Stimulated activated CD4-positive, alpha-beta T cell treated with anti-CD3 and anti-CD28 coated beads, Interleukin-1b, Interleukin-23, amount 100 ng/mL, for 48 hours (primary cell): ENCODE data around the gene ALPK3.

ENCODE experiments used
- DNase-seq: peaks from one replicate; pipeline ENCODE4 v3.0.0-alpha.2; 2020

ALPK3 gene

GRCh38 chr15:84816694-84817465, at the start of gene ALPK3:
Gene ALPK3 (plus strand): TSS chr15:84817356. CDS start chr15:84817453, 97 bp downstream.
- no peak for DNase-seq

- DNase-seq: no peak
Observed at GRCh38 chr15:84772031-84772430, 45.1 kb upstream of the ALPK3 start.

GRCh38 chr15:84772467-84772866, 44.7 kb upstream of the ALPK3 start:
- no peak for DNase-seq

- no peak for DNase-seq
Observed at GRCh38 chr15:84773716-84774115, 43.4 kb upstream of the ALPK3 start.

- DNase-seq: no peak
Observed at GRCh38 chr15:84775867-84776449, 41.2 kb upstream of the ALPK3 start.

GRCh38 chr15:84778194-84778593, 39.0 kb upstream of the ALPK3 start:
- no peak for DNase-seq

- DNase-seq: no peak
Observed at GRCh38 chr15:84780492-84780891, 36.7 kb upstream of the ALPK3 start.

GRCh38 chr15:84781495-84781894, 35.7 kb upstream of the ALPK3 start:
- DNase-seq: no peak

GRCh38 chr15:84782346-84782745, 34.8 kb upstream of the ALPK3 start:
- DNase-seq: no peak

GRCh38 chr15:84783493-84784251, 33.5 kb upstream of the ALPK3 start:
- peak; percentile 10 for DNase-seq

- no peak for DNase-seq
Observed at GRCh38 chr15:84784262-84784661, 32.9 kb upstream of the ALPK3 start.

- DNase-seq: no peak
Observed at GRCh38 chr15:84785053-84785452, 32.1 kb upstream of the ALPK3 start.

- no peak for DNase-seq
Observed at GRCh38 chr15:84788500-84788899, 28.7 kb upstream of the ALPK3 start.

GRCh38 chr15:84789762-84790161, 27.4 kb upstream of the ALPK3 start:
- DNase-seq: no peak

- no peak for DNase-seq
Observed at GRCh38 chr15:84790676-84791075, 26.5 kb upstream of the ALPK3 start.

GRCh38 chr15:84791763-84792162, 25.4 kb upstream of the ALPK3 start:
- no peak for DNase-seq

GRCh38 chr15:84793431-84794161, 23.6 kb upstream of the ALPK3 start:
- no peak for DNase-seq

- no peak for DNase-seq
Observed at GRCh38 chr15:84794162-84794547, 23.0 kb upstream of the ALPK3 start.

GRCh38 chr15:84795186-84795585, 22.0 kb upstream of the ALPK3 start:
- no peak for DNase-seq

GRCh38 chr15:84797212-84797611, 19.9 kb upstream of the ALPK3 start:
- DNase-seq: no peak

GRCh38 chr15:84797801-84798200, 19.4 kb upstream of the ALPK3 start:
- DNase-seq: no peak

- DNase-seq: no peak
Observed at GRCh38 chr15:84798436-84798946, 18.7 kb upstream of the ALPK3 start.
